HepG2 (cell line): ENCODE data around the gene ZNF853. TPM values are rescaled to one million over a fixed set of nuclear protein-coding genes. Genes with fewer than 3 reads are reported as not detected.

Experiments
- BRD4 ChIP-seq: sonication (generic); formaldehyde crosslinking; IDR thresholded peaks from 2 replicates; pipeline ENCODE4 v1.4.0; 2020; ENCODE audit warnings: missing genetic modification reagents
- HNRNPUL1 ChIP-seq: fragments of 200-400 bp; formaldehyde crosslinking; IDR thresholded peaks from 2 replicates; pipeline ENCODE4 v1.6.1; 2017; ENCODE audit warnings: low read depth, mild to moderate bottlenecking, low read length, moderate library complexity
- HOXA5 ChIP-seq: sonication (generic); formaldehyde crosslinking; IDR thresholded peaks from 2 replicates; pipeline ENCODE4 v1.4.0; 2020; ENCODE audit warnings: missing genetic modification reagents
- IRF2 ChIP-seq: IDR thresholded peaks from 2 replicates; pipeline ENCODE4 v1.6.1; 2018; ENCODE audit warnings: missing genetic modification reagents, missing compliant biosample characterization
- MTERF4 ChIP-seq: sonication (generic); formaldehyde crosslinking; IDR thresholded peaks from 2 replicates; pipeline ENCODE4 v1.8.0; 2023; ENCODE audit warnings: mild to moderate bottlenecking, missing genetic modification reagents
- NFKB2 ChIP-seq: sonication (generic); formaldehyde crosslinking; IDR thresholded peaks from 2 replicates; pipeline ENCODE4 v1.4.0; 2020; ENCODE audit warnings: missing genetic modification reagents, borderline replicate concordance
- RFXANK ChIP-seq: IDR thresholded peaks from 2 replicates; pipeline ENCODE4 v1.6.1; 2016
- SAFB2 ChIP-seq: sonication (generic); formaldehyde crosslinking; IDR thresholded peaks from 2 replicates; pipeline ENCODE4 v1.5.1; 2020; ENCODE audit warnings: missing genetic modification reagents, low read depth, mild to moderate bottlenecking, borderline replicate concordance
- TBP ChIP-seq: sonication (generic); formaldehyde crosslinking; IDR thresholded peaks from 2 replicates; pipeline ENCODE4 v1.5.0; 2020; ENCODE audit warnings: missing genetic modification reagents
- TMF1 ChIP-seq: sonication (generic); formaldehyde crosslinking; IDR thresholded peaks from 2 replicates; pipeline ENCODE4 v1.8.1; 2022; ENCODE audit warnings: low read depth, missing genetic modification reagents
- ZNF232 ChIP-seq: sonication (generic); formaldehyde crosslinking; IDR thresholded peaks from 2 replicates; pipeline ENCODE4 v1.4.0; 2020; ENCODE audit warnings: missing genetic modification reagents, borderline replicate concordance
- ZNF276 ChIP-seq: sonication (generic); formaldehyde crosslinking; IDR thresholded peaks from 2 replicates; pipeline ENCODE4 v1.4.0; 2020; ENCODE audit warnings: mild to moderate bottlenecking, low read depth, missing genetic modification reagents
- ZNF441 ChIP-seq: sonication (generic); formaldehyde crosslinking; IDR thresholded peaks from 2 replicates; pipeline ENCODE4 v1.7.0; 2021; ENCODE audit warnings: missing genetic modification reagents, borderline replicate concordance
- ZNF501 ChIP-seq: sonication (generic); formaldehyde crosslinking; IDR thresholded peaks from 2 replicates; pipeline ENCODE4 v1.5.1; 2020; ENCODE audit warnings: mild to moderate bottlenecking, moderate library complexity, missing genetic modification reagents
- ZNF614 ChIP-seq: IDR thresholded peaks from 2 replicates; pipeline ENCODE4 v1.6.1; 2018; ENCODE audit warnings: missing biosample characterization, missing genetic modification reagents, inconsistent platforms, borderline replicate concordance
- ZNF687 ChIP-seq: sonication (generic); formaldehyde crosslinking; IDR thresholded peaks from 2 replicates; pipeline ENCODE4 v1.5.1; 2020; ENCODE audit warnings: mild to moderate bottlenecking, missing genetic modification reagents, moderate library complexity
- ZXDC ChIP-seq: sonication (generic); formaldehyde crosslinking; IDR thresholded peaks from 2 replicates; pipeline ENCODE4 v1.5.0; 2020; ENCODE audit warnings: mild to moderate bottlenecking, missing genetic modification reagents
- polyA plus RNA-seq, 8 experiments: library from polyadenylated mRNA; depleted of rRNA in 3 of 8; stranded (reverse) in 7 of 8; unstranded in 1 of 8; fragments of >200 nt; fragmentation: Illumina TruSeq in 4 of 8; extraction: Trizol in 4 of 8; gene quantifications; 2 replicates each; pipeline versions ENCODE4 v1.2.1 to v1.2.3, GENCODE V29; 2011 to 2016; ENCODE audit warnings: low read depth in 4 of 8, missing spikeins in 1 of 8, mixed read lengths in 1 of 8; ENCODE audit not compliant: insufficient read depth in 1 of 8
- total RNA-seq, 5 experiments: library from RNA; depleted of rRNA; stranded (reverse); fragments of >200 nt; fragmentation: Illumina TruSeq; extraction: Trizol; gene quantifications; 2 replicates each; pipeline ENCODE4 v1.2.3, GENCODE V29; 2016; ENCODE audit warnings: low read depth in 1 of 5
- TF ChIP-seq, protein P1 (sequence below): sonication (generic); formaldehyde crosslinking; IDR thresholded peaks from 2 replicates; pipeline ENCODE4 v1.8.0; 2022; ENCODE audit warnings: missing genetic modification reagents, mild to moderate bottlenecking, borderline replicate concordance

The ZNF853 gene
- total and polyA plus RNA-seq, 2 of the 13 experiments (the other 11 are each of a cell fraction or from before 2014, with no cell fraction given): 2.1 to 6.2 TPM

DNA sequence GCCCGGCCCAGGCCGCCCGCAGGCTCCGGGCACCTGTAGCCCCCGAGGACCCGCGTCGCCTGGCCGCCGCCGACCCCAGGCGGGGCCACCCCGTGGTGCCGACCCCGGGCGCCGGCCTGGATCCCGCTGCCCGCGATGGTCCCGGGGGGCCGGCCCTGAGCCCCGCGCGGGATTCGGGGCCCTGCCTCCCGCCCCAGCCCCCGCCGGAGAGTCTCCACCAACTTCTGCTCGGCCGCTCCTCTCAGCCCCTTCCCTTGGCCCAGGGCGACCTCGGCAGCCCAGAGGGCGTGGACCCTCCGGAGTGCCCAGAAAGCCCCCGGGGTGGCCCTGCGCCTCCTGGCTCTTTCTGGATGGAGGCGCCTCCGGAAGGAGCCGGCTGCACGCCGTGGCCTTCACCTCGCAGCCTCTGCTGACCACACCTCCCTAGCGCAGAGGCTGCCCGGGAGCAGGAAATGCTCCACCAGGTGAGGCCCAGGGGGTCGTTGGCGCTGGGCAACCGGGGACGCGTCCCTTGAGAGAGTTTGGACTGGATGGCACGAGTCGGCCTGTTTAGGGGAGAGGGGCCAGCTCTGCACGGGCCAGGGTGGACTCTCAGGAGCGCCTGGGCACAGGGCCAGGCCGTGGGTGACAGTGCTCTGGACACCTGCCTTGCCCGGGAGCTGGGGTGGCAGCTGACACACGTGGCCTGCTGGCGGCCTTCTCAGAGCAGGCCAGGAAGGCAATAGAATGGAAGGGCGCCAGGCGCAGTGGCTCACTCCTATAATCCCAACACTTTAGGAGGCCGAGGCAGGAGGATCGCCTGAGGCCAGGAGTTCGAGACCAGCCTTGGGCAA is 529 bp downstream of the ZNF853 start (continued):
- TF ChIP-seq, protein P1, sequence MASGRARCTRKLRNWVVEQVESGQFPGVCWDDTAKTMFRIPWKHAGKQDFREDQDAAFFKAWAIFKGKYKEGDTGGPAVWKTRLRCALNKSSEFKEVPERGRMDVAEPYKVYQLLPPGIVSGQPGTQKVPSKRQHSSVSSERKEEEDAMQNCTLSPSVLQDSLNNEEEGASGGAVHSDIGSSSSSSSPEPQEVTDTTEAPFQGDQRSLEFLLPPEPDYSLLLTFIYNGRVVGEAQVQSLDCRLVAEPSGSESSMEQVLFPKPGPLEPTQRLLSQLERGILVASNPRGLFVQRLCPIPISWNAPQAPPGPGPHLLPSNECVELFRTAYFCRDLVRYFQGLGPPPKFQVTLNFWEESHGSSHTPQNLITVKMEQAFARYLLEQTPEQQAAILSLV (CRISPR knock-in tag): 0 out of 2 replicates have a peak, but pooled peaks have one; percentile 21
- TF ChIP-seq ZNF614 (CRISPR knock-in tag): no peak
- TF ChIP-seq RFXANK (CRISPR knock-in tag): no peak
- TF ChIP-seq NFKB2 (CRISPR knock-in tag): peak; percentile 20; the same call in 1 of the 2 replicates
- TF ChIP-seq ZNF441 (CRISPR knock-in tag): 0 out of 2 replicates have a peak, but pooled peaks have one; percentile 34
- TF ChIP-seq ZNF687: peak; percentile 92
- TF ChIP-seq IRF2 (CRISPR knock-in tag): no peak
- TF ChIP-seq HOXA5: peak; percentile 69
- TF ChIP-seq MTERF4 (CRISPR knock-in tag): peak; percentile 49; the same call in 1 of the 2 replicates
- no peak for TF ChIP-seq ZNF276 (CRISPR knock-in tag)
- TF ChIP-seq TBP (CRISPR knock-in tag): no peak
- TF ChIP-seq TMF1: 0 out of 2 replicates have a peak, but pooled peaks have one; percentile 57
- no peak for TF ChIP-seq BRD4 (CRISPR knock-in tag)
- no peak; the same call in 1 of the 2 replicates for TF ChIP-seq ZXDC
- peak; percentile 37; the same call in 1 of the 2 replicates for TF ChIP-seq ZNF501 (CRISPR knock-in tag)
- TF ChIP-seq ZNF232: peak; percentile 52; the same call in 1 of the 2 replicates
- TF ChIP-seq HNRNPUL1: no peak
- no peak for TF ChIP-seq SAFB2
